ENCODE results near the gene ATP6V1G3.
"Not testable (repeated sequence)": the region's sequence is repeated elsewhere in the genome, so short reads cannot be mapped to it uniquely, and the experiment has no call there.

The ATP6V1G3 gene

GRCh38 chr1:198542632-198543031 is 2.2 kb upstream of the ATP6V1G3 start:
- DNase-seq (ENCODE audit: low read depth in 2 of 2) = no peak

- DNase-seq (ENCODE audit: low read depth in 2 of 2) = no peak
These were observed 1.3 kb upstream of the ATP6V1G3 start for GRCh38 chr1:198541737-198542136.

- no peak for DNase-seq (ENCODE audit: low read depth in 2 of 2)
These were observed 1.7 kb downstream of the ATP6V1G3 start for GRCh38 chr1:198538579-198539364.

- DNase-seq (ENCODE audit: low read depth in 2 of 2) = no peak
These were observed 4.8 kb downstream of the ATP6V1G3 start for GRCh38 chr1:198535631-198536030.

GRCh38 chr1:198534548-198535418 is 5.7 kb downstream of the ATP6V1G3 start:
- DNase-seq (ENCODE audit: low read depth in 2 of 2) = no peak

- DNase-seq (ENCODE audit: low read depth in 2 of 2) = no peak
These were observed 8.6 kb downstream of the ATP6V1G3 start for GRCh38 chr1:198531891-198532290.

GRCh38 chr1:198530953-198531352 is 9.5 kb downstream of the ATP6V1G3 start:
- no peak for DNase-seq (ENCODE audit: low read depth in 2 of 2)

GRCh38 chr1:198529414-198529813 is 11.1 kb downstream of the ATP6V1G3 start:
- DNase-seq (ENCODE audit: low read depth in 2 of 2) = no peak

- DNase-seq (ENCODE audit: low read depth in 2 of 2) = no peak
These were observed 12.1 kb downstream of the ATP6V1G3 start for GRCh38 chr1:198528364-198528763.

- DNase-seq (ENCODE audit: low read depth in 2 of 2) = no peak
These were observed 15.9 kb downstream of the ATP6V1G3 start for GRCh38 chr1:198524556-198524955.

GRCh38 chr1:198524127-198524526 is 16.4 kb downstream of the ATP6V1G3 start:
- not testable (repeated sequence) for DNase-seq (ENCODE audit: low read depth in 2 of 2)

GRCh38 chr1:198523182-198523950 is 17.1 kb downstream of the ATP6V1G3 start:
- DNase-seq (ENCODE audit: low read depth in 2 of 2) = no peak

GRCh38 chr1:198520524-198521254 is 19.8 kb downstream of the ATP6V1G3 start:
- no peak for DNase-seq (ENCODE audit: low read depth in 2 of 2)

GRCh38 chr1:198519639-198520501 is 20.6 kb downstream of the ATP6V1G3 start:
- no peak for DNase-seq (ENCODE audit: low read depth in 2 of 2)

GRCh38 chr1:198517623-198518199 is 22.8 kb downstream of the ATP6V1G3 start:
- no peak for DNase-seq (ENCODE audit: low read depth in 2 of 2)

- no peak for DNase-seq (ENCODE audit: low read depth in 2 of 2)
These were observed 40.4 kb downstream of the ATP6V1G3 start for GRCh38 chr1:198500096-198500495.

GRCh38 chr1:198499588-198499987 is 40.9 kb downstream of the ATP6V1G3 start:
- no peak for DNase-seq (ENCODE audit: low read depth in 2 of 2)

- no peak for DNase-seq (ENCODE audit: low read depth in 2 of 2)
These were observed 41.6 kb downstream of the ATP6V1G3 start for GRCh38 chr1:198498881-198499280.

GRCh38 chr1:198498103-198498385 is 42.4 kb downstream of the ATP6V1G3 start:
- DNase-seq (ENCODE audit: low read depth in 2 of 2) = no peak
